ENCODE data around the gene EGFL7.
A peak's percentile ranks its signal among the peaks of the same experiment; 100 is the strongest.

Gene EGFL7

GRCh38 chr9:136684799-136685198 lies 22.1 kb downstream of the EGFL7 start:
- DNase-seq (ENCODE audit: low read depth in 4 of 4, low spot score in 1 of 4), result no peak

DNA sequence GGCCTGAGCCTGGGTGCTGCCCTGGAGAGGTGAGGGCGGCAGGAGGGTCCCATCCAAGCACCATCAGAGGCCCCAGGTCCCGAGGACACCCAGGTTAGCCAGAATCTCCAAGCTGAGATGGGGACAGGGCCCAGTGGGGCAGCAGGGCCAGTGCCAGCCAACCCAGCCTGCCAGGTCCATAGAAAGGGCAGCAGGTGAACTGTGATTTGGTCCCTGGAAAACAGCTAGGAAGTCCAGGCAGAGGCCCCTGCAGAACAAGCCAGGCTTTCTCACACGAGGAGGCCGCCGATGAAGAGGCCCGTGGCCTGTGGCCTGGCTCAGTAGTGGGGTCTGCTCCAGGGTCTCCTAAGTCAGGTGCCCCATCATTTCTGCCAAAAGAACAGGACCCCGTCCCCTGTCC lies 22.5 kb downstream of the EGFL7 start:
- no peak for DNase-seq (ENCODE audit: low read depth in 4 of 4, low spot score in 1 of 4)

DNA sequence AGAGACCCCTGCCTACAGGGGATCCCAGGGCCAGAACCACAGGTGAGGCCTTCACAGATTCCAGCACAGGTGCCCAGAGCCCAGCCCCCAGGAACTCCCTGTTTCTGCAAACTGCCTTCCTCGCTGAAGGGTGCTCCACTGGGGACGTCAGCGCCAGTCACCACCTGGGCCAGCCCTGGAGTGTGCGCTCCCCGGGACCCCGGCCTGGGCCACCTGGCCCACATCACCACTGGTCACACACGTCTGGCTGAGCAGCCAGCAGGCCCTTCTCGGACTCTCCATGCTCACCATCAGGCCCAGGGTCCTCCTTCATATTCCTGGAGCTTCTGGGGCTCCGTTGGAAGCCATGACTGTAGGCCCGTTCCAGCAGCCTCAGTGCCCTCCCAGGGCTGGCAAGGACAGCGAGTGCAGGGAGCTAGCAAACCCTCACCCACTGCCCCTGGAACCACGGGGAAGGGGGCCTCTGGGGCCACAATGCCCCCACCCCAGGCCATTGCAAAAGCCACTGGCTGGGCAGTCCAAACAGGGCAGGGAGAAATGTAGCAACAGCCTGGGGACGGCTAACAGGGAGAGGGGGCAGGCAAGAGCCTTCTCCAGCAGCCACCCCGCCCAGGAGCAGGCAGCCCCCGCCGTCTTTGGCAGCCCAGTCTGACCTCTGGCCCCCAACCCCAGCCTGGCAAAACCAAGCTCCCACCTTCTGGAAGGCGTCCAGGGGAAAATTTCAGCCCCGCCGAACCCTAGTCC lies 23.2 kb downstream of the EGFL7 start:
- no peak for DNase-seq (ENCODE audit: low read depth in 4 of 4, low spot score in 1 of 4)

DNA sequence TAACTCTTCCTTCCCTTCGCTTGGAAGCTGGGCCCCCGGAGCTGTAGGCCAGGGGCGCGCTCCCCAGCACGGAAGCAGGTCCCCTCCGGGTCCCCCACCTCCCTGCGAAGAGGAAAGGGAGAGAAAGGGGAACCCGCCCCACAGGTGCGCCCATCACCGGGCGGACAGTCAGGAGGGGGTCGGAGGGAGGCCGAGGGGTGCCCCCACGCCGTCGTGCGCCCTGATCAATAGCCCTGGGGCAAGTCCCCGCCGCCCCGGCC lies 23.7 kb downstream of the EGFL7 start:
- no peak for DNase-seq (ENCODE audit: low read depth in 4 of 4, low spot score in 1 of 4)

GRCh38 chr9:136686794-136687711 lies 24.3 kb downstream of the EGFL7 start, which contains the start of gene AGPAT2:
Gene AGPAT2, minus strand, starts transcription at chr9:136687457. Its CDS starts 100 bp downstream, at chr9:136687357.
- DNase-seq (ENCODE audit: low read depth in 4 of 4, low spot score in 1 of 4), result peak; percentile 38 to 64 (median 53)

DNA sequence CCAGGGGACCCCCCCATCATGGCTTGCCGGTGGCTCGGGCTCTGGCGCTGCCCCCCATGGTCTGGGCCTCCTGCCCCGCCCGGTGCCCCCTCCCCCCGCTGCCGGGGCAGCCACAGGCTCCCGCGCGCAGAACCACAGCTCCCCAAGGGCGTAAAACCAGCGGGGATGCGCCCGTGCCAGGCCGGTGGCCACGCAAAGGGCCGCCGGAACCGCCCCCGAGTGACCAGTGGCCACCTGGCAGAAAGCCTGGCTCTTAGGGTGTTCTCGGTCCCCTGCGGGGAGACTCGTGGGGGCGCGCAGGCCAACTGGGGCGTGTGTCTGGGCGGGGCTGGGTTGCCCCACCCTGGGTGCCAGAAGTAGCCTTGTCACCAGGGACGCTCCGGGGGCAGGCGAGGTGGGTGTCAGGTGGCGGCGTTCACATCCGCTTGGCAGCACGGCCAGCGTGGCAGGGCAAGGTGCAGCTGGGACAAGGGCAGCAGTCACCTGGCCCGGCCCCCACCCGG lies 25.1 kb downstream of the EGFL7 start:
- DNase-seq (ENCODE audit: low read depth in 4 of 4, low spot score in 1 of 4), result no peak

DNA sequence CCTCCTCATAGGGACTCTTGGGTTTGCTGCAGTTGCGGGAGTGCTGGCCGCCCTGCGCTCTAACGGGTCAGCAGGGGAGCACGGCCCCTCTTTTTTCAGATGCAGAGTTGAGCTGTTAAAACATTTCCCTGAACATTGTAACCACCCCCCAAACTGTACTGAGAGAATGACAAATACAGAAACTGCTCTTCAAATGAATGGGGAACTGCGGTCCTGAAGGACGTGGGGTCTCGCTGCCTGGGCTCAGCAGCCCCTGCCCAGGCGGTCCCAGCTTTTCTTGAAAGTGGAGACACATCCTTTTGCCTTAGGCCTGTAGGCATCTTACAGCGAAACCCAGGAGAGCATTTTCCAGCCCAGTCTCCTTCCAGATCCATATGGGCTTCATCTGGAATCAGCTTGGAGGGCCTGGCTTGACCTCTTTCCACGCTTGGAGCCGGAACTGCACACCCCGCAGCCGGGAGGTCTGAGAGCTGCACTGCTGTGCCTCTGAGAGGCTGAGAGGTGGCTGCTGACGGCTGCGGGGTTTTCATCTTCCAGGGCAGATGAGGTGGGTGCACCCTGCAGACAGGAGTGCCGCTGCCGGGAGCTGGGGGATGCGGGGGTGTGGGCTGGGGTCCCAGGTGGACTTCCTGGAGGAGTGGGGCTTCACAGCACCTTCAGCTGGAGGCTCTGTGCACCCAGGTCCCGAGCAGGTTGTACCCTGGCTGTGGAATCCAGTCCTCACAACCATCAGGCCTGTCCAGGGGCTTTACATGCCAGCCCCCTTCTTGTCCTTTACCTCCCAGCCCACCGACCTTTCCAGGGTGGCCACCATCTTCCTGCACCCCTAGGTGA lies 25.8 kb downstream of the EGFL7 start:
- no peak for DNase-seq (ENCODE audit: low read depth in 4 of 4, low spot score in 1 of 4)

GRCh38 chr9:136689108-136689460 lies 26.4 kb downstream of the EGFL7 start:
- DNase-seq (ENCODE audit: low read depth in 4 of 4, low spot score in 1 of 4), result no peak

DNA sequence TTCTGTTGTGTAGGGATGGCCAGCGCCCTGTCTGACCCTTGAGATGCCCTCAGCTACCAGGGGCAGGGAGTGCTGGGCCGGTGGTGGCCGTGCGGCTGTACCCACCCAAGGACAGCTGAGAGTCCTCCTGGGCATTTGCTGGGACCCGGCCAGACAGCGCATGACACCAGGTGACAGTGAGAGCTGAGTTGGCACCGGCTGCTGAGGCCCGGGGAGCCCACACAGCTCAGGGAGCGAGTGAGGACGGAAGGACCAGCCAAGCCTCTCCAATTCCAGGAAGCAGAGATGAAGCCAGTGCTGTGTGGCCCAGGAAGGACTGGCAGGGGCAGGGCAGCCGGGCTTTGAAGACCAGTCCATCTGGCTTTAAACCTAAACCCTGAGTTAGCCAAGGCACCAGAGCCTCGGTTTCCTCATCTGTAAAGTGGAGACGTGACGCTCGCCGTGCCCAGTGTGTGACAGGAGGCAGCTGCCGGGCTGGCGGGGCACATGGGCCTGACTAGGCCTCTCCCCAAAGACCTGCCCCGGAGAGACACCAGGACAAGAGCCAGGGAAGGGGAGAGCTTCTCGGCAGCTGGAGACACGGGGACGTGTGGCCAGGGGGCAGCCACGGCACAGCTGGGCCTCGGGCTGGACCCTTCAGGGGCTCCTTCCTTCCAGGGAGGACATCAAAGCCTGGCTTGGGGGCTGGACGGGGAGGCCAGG lies 27.5 kb downstream of the EGFL7 start:
- DNase-seq (ENCODE audit: low read depth in 4 of 4, low spot score in 1 of 4), result no peak

GRCh38 chr9:136690806-136691261 lies 28.1 kb downstream of the EGFL7 start:
- no peak for DNase-seq (ENCODE audit: low read depth in 4 of 4, low spot score in 1 of 4)

DNA sequence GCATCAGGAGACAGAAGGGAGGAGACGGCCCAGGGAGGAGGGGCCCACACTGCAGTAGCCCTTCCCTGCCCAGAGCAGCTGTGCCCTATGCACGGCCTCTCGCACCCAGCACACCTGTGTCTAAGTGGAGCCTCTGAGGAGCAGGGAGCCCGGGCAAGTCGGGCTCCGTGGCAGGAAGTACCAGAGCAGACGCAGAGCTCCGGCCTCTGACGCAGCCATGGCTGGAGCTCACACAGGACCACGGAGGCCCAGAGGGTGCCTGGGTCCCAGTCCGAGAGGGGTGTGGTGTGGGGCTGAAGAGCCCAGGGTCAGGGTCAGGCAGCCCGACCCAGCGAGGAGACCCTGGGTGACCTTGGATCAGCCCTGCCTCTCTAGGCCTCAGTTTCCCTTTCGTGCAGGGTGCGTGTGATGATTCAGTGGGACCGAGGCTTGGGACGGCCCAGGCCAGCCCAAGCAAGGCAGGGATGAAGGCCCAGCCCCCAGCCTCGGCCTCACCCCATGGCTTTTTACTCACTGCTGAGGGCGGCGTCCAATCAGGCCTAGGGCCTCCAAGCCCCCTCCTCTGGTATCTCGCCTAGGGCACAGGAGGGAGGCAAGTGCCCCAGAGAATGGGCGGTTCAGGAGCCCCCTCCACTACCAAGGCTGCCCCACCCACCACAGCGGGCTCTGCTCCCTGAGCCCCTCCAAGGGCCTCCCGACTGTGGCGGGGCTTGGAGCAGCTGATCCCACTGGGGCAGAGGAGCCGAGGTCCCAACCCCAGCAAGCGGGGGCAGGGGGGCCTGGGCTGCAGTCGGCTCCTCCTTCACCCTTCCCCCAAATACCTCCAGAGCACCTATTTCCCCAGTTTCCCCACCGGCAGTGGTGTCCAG lies 28.8 kb downstream of the EGFL7 start:
- DNase-seq (ENCODE audit: low read depth in 4 of 4, low spot score in 1 of 4), result no peak

DNA sequence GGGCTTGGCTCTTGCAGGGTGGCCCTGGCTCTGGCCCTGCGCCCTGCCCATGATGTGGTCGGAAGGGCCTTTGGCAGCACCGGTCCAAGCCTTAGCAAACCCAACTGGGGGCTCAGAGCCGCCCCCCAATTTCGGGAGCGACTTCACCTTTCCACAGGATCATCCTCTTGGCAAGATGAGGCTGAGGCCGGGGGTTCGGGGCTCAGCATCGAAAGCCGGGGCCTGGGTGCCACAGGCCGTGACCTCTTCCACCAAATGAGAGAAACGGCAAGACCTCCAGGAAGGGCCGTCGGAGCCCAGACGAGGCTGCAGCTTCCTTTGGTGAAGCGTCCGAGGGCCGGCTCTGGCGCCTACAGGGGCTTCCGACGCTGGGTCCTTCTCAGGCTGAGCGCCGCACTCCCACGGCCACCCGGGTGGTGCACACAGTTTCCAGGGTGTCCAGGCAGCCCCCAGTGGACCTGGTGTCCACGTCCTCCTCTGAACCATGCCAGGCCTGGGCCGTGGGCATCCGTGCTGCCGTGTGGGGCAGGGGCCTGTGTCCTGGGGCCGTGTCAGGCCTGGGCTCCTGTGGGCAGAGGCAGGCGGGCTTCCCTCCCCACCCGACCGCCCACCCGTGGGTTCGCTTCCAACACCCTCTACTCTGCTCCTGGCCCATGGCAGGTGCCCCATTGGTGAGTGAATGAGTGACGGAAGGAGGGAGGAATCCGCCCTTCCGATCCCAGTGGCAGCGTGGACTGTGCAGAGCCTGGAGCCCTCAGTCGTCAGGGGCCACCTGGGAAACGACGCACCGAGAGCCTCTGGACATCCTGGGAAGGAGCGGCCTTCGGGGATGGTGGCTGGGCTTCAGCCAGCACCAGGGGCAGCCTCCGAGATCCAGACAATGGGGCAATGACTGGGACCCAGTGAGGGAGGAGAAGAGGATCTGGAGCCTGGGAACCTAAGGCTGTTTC lies 29.7 kb downstream of the EGFL7 start:
- no peak for DNase-seq (ENCODE audit: low read depth in 4 of 4, low spot score in 1 of 4)

GRCh38 chr9:136693135-136693489 lies 30.4 kb downstream of the EGFL7 start:
- DNase-seq (ENCODE audit: low read depth in 4 of 4, low spot score in 1 of 4), result no peak

GRCh38 chr9:136693490-136694162 lies 30.9 kb downstream of the EGFL7 start:
- DNase-seq (ENCODE audit: low read depth in 4 of 4, low spot score in 1 of 4), result no peak

DNA sequence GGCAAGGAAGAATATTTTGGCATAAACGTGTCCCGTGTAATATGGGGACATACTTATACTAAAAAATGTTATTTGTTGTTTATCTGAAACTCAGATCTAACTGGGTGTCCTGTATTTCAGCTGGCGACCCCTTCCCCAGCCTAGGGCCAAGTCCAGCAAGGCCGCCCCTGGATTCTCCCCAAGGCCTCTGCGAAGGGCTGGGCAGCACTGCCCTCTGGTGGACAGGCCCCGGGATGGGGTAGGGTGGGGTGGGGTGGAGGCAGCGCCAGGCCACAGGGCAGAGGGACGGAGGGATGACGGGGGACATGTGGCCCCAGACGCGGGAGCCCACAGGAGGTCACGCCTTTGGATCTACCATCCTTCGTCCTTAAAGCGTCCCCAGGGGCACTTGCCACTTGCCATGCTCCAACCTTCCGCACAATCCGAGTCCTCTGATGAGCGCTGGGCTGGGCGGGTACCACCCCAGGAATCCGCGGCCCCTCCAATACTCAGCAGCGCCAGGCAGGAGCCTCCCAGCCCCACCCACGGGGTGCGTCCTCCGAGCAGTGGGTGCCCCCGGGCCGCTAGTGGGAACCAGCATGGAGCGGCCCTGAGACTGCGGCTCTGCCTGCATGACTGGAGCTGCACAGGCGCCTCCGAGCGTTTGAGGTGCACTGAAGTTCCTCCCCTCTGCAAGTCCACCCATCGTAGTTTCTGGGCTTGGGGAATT lies 31.6 kb downstream of the EGFL7 start:
- no peak for DNase-seq (ENCODE audit: low read depth in 4 of 4, low spot score in 1 of 4)

DNA sequence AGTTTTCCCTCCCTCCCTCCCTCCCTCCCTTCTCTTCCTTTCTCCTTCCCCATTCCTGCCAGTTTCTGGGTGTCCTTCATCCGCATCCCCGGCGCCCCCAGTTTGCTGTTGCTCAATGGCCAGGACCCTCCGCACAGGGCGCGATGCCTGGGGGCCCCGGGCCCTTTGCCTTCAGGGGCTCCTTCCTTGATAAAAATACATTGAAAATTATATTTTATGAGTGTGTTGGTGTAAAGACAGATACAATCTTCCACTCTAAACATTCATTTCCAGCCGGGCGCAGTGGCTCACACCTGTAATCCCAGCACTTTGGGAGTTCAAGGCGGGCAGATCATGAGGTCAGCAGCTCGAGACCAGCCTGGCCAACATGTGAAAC lies 32.1 kb downstream of the EGFL7 start:
- DNase-seq (ENCODE audit: low read depth in 4 of 4, low spot score in 1 of 4), result no peak

GRCh38 chr9:136695435-136695895 lies 32.7 kb downstream of the EGFL7 start:
- no peak for DNase-seq (ENCODE audit: low read depth in 4 of 4, low spot score in 1 of 4)

DNA sequence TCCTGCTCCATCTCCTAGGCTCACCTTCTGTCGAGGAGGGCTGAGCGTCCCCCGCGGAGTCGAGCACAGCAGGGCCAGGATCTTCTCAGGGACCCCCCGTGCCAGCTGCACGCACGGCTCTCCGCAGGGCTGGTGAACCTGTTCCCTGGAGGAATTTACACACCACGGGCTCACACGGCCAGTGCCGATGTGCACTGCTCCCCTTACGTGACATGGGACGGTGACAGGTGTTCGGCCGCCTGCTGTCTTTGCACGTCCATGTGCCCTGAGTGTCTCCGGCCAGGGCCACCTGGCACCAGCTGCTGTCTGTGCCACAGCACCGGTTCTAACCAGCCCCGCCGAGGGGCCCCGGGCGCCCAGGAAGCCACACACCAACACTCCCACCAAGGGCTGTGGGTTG lies 33.2 kb downstream of the EGFL7 start:
- DNase-seq (ENCODE audit: low read depth in 4 of 4, low spot score in 1 of 4), result no peak

Measured in stimulated activated CD4-positive, alpha-beta T cell treated with anti-CD3 and anti-CD28 coated beads, Interleukin-1b, Interleukin-23, amount 100 ng/mL, for 24 hours (primary cell).